AML-193 (cell line): ENCODE results near the gene ITPRID2.
A peak's percentile ranks its signal among the peaks of the same experiment; 100 is the strongest.
"Not testable (repeated sequence)": the region's sequence is repeated elsewhere in the genome, so short reads cannot be mapped to it uniquely, and the experiment has no call there.

ENCODE experiments used
- DNase-seq, 2 experiments: peaks; one replicate each; lab custom pipeline; 2025; lab: John Stamatoyannopoulos, UW

Gene ITPRID2

DNA sequence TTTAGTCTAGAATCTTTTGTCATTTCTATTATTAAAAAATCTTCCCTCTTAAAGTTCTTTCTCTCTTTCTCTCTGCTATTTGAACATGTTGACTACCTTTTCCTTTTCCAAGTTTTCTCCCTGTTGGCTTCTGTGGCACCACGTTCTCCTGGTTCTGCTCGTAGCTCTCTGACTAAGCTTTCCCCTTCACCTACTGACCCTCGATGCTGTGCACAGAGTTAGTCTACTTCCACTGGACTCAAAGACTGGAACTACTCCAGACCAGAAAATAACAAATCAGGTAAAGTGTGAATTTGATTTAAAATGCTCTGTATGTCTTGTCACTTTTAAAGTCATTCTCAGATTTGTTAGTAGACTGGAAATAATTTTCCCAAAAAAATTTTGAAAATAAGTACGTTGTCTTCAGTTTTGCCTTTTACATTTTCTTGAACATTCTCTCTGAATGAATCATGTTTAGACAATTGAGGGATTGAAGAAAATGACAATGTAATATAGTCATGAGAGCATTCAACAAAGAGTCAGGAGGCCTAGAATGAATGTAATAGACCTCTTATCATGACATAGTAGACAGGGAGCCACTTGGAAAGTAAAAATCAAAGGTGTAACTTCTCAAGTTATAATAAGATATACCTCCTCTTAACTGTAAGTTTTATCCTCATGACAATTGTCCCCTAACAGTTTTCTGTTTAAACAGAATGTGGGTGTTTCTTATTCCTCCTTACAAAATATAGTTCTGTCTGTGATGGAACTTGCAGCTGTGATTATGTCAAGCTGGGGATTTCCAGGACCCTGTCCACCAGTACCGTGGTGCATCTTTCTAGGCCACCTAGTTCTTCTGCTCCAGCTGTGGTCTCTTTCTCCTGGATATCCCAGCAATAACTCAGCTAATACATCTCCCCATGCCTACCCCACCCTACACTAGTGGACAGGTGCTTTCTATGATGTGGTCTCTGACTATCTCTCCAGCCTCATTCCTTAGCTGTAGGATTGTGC is 25.5 kb downstream of the ITPRID2 start:
- no peak for DNase-seq

DNA sequence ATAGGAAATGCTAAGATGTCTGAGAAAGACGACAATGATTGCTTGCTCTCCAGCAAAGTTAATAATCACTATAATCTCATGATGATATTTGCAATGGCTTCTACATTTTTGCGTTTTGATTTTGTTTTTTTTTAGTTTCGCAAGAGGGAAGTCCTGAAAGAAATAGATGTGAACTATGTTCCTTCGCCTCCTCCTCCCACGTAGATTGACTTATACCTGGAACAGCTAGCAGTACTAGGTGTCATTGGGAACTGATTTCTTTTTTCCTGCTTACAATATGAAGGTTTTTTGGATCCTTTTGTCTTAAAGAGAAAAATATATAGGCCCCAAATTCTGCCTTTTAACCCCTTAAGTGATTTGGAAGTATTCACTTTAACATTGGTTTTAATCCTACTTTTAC is 26.7 kb downstream of the ITPRID2 start:
- no peak for DNase-seq

DNA sequence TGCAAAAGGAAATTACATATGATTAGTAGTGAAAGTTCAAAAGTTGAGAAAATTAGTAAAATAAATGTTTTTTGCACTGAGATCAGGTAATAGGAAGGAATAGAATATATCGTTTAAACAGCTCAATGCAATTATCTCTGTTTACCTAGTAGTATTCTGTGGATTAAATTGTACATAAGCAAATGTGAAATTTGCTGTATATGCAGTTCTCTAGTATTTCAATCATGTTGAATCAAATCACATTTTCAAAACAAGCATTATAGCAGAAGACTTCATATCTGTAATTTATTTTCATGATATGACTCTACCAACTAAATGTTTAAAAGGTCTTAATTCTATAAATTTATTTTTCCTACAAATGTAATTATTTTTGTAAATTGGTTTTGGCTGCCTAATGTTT is 31.6 kb downstream of the ITPRID2 start:
- DNase-seq: no peak

DNA sequence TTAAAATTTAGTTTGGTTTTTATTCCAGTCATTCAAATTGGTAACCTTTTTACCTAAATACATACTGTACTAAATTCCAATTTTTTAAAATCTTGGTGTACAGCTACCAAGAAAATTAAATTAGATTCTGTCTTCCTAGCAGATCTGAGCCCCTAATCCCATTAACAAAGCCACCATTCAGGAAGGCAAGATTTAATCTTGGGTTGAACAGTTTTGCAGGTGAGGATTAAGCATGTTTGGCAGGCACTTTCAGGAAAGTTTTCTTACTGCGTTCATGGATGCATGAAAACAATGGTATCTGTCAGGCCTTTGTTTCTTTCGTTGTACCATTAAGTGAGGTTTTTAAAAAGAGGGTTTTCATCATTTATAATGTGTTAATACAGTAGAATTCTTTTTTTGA is 32.8 kb downstream of the ITPRID2 start:
- no peak for DNase-seq

DNA sequence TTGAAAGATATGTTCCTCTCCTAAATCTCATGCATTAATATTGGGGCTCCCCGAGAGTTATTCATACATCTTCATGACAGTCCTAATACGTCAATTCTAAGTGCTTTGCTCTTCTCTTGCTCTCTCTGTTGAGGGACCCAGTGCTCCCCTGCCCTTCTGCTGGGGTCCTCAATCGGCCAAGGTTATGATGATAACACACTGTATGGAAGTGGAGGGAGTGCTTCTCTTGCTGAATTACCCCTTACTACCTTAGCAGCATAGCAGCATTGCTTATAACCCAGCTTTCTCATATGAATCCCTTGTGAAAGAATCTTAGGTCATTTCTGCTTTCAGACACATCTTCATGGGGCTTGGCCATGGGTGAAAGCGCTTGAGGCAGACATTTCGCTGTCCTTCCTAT is 43.2 kb downstream of the ITPRID2 start:
- no peak for DNase-seq

DNA sequence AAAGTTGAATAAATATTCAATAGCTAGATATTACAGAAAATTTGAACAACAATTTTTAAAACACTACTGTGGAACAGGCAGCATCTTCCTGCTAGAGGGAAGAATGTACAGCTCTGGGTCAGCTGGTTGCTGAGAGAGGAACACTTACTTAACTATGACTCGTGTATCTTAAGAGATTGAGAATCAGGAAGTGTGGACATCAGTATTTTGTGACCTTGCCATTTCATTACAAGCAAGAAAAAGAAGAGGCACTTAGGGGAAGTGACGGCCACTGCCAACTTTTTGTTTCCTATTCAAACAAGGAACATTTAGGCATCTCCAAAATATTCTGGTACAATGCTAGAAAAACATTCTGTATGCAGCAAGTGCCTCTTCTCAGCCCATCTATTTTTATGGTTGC is 45.9 kb downstream of the ITPRID2 start:
- peak; percentile 87 to 92 for DNase-seq

DNA sequence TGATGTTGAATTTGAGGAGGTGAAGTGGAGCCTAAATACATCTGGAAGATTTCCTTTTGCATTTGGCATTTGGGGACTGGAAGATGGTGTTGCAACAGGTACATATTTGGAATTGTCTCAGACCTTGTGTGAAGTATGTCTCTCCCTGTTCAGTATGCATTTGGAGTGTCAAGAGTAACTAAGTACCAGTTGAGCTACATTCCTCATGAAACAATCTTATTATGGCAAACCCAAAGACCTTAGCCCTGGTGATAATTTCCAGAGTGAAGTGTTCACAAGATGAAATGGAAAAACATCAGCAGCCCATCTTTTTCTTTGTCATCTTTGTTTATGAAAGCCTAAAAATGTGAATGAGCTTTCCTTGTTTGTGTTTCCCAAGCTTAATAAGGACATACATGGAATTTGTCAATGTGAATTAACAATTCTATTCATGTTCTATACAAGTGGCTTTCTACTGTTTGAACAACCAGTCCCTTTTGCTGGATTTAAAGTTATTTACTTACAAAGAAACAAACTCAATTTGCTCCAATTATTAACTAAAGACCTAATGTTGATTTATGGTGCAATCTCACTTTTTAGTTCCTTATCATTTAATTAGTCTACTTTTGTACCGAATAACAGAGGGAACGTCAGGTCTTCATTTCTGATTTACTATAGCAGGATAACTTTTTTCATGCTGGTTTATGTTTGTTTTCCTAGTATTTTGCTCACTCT is 52.0 kb downstream of the ITPRID2 start:
- no peak for DNase-seq

DNA sequence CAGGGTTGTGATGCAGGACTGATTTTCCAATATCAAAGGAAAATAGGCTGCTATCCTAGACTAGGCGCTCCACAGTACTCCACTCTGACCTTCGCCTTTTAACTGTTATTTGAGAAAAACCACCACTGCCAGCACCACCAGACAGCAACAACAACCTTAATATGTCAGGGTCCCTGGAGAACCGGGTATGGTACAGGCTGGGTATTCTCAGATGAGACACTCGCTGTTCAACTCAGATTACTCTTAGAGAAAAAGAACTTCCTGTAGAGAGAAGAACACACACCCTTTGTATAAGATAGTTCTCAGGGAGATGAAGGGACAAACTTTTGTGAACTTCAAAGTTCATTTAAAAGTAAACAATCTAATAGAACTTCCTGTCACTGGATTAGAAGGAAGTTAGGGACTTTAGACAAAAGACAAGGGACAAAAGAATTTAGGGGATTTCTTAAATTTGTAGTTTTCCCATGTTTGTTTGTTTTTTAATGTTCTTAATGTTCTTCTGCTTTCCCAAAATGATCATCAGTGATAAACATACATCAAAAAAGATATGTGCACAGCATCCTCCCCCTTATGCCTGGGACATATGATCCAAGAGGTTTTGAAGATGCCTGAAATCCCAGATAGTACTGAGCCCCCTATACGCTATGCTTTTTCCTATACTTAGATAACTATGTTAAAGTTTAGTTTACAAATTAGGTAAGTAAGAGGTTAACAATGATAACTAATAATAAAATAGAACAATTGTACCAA is 52.8 kb downstream of the ITPRID2 start:
- DNase-seq: no peak

DNA sequence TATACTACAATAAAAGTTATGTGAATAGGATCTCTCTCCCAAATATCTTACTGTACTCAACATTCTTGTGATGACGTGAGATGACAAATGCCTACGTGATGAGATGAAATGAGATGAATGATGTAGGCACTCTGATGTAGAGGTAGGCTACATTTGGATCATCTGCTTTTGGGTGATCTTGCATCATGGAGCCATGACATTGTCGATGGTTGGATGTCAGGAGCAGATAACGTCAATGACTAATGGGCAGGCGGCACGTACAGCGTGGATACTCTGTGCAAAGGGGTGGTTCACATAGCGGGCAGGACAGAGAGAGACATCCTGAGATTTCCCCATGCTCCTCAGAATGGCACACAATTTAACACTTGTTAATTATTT is 53.4 kb downstream of the ITPRID2 start:
- DNase-seq: no peak

DNA sequence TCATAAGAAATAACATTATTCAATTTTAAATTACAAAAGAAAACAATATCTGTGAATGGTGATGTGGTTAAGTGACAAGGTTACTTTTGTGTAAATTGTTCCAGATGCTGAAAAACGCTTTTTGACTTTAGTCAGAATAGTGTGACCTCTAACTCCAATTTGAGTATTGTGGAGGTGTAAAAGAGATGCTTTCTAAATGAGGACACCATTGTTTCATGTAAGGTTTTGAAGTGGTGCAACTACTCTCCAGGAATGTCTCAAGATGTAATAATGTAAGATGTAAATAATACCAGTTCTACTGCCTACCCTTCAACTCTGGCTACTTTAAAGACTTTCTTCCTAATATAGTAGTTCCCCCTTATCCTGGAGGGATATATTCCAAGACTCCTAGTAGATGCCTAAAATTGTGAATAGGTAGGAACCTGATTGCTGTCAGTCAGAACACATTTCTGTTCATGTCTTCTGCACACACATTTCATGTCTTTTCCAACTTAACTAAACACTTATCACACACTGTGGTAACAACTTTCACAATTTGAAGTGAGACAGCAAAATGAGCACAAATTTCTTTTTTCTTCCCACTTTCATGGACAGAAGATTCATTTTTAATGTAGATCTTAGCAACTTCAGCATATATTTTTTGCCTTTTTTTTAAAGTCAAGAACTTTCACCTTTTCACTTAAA is 55.1 kb downstream of the ITPRID2 start:
- no peak for DNase-seq

DNA sequence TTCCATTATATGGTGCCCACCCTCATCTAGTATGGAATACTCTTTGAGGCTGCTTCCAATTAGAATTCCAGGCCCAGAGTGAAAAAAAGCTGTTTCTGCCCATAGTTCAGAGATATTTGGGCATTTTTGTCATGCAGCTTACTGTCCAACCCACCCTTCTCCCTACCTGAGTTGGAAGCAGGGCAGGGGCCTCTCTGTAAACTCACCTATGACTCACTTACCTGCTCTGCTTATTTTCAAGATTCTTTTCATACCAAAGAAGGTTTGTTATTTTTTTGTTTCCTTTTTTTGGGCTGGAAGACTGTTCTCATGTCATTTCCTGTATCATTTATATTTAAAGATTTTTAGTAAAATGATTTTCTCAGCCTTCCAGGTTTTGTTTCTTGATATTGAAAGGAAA is 55.7 kb downstream of the ITPRID2 start:
- no peak for DNase-seq

DNA sequence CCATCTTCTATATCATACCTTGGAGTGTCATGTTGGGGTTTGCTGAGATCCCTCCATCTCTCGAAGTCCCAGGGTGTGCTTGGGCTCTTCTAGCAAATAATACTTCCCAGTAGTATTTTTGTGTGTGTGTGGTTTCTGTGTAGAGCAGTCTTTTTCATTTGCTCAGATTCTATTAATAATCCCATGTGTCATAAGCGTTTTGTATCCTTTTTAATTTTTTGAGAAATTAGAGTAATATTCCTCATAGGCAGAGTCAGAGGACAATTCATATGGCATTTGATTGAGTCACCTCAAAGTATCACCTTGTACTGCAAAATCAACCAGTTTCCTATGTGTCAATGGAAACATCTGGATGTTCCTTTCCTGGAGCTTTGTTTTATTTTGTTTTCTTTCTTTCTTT is 56.7 kb downstream of the ITPRID2 start:
- DNase-seq: no peak

DNA sequence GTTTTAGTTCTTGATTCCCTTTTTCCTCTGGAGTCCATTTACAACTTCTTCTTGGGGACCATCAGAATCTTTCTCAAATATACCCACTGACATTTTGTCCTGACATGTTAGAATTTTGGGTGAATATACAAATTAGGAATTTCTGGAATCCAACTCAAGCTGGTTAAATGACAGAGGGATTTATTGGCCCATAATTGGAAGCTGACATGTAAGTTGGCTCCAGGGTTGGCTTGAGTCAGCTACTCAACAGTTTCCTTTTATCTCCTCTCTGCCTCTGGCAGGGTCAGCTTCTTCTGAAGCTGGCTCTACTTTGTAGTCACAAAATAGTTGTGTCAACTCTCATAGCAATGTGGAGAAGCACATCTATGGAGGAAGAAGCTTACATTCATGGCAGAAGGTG is 57.5 kb downstream of the ITPRID2 start:
- no peak for DNase-seq

DNA sequence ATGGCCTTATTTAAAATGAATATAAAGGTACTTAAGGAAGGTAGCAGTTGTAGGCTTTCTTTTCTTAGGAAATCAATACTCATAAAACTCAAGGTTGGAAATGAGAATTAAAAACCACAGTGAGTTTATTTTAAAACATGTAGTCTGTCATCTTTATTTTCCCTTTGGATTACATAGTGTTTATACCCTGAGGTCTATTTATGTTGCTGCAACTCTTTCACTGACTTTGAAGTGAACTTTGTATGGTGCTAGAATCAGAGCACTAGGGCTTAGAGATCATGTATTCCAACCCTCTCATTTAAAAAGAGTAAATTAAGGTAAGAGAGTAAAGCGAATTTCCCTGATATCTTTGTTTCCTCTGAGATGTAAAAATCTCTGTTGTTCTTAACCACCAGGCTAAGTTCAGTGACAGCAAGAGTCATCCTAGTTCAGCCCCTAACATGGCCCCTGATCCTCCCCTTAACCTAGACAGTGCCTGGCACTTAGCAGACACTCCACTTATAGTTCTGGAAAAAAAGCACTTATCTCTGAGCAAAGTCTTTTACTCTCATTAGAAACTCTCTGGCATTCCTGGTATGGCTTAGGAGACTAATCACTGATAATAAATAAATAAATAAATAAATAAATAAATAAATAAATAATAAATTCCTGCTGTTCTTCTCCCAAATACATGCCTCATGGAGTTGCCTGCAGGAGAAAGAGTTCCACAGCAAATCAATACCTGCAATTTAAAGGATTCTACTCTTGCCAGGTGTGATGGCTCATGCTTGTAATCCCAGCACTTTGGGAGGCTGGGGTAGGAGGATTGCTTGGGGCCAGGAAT is 61.1 kb downstream of the ITPRID2 start:
- no peak for DNase-seq

DNA sequence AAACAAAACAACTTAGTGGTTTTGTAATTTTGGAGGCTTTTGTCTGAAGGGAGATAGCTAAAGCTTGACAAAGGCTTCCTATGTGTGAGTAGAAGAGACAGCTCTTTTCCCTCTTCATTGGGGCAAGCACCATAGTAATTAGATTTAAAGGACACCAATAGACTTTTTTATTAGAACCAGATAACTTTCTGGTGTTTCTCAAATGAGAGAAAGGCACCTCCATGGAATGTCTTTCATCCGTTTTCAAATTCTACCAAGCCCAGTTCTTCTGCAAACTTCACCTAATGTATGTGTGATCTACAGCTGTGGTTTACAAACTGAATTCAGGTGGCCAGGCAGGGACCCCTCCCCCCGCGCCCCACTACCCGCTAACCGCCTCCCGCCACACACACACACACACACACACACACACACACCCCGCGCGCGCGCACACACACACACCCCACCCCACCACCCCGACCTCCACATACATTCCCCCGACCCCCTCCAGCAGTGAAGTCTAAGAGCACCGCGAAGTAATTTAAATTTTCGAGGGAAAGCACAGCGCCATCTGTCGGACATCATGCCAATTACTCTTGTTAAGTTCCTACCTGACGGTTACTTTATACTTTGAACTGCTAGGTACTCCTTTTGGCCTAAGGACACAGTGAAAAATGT is 62.5 kb downstream of the ITPRID2 start:
- peak; percentile 57 to 62 for DNase-seq

DNA sequence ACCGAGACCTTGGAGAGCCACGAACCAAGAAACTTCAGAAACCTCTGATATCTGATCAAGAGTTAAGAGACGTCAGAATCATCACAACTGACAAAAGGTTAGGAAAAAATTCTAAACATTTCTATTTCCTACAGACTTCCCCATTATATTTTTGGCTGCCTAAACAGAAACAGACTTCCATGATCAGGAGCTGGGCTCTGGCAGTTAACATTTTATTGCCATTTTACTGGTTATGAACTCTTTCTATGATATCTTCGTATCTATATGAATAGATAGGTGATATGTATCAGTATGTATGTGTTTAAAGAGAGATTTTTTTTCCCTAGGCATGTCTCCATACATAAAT is 63.0 kb downstream of the ITPRID2 start:
- DNase-seq: no peak

DNA sequence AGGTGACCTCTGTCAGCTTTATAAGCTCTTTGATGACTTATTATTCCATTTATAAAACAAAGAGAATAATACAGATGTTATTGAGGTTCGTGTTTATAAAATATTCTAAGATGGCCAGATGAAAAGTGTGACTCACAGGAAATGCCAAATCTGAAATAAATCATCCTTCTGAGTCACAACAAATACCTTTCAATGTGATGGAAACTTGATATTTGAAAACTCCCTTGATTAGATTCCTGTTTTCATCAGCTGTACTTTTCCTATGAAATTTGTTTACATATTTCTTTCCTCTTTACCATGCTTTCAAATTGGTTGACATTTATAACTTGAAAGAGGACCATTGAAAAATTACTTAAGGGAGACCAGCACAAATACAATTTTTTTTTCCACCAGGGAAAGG is 63.5 kb downstream of the ITPRID2 start:
- DNase-seq: no peak

DNA sequence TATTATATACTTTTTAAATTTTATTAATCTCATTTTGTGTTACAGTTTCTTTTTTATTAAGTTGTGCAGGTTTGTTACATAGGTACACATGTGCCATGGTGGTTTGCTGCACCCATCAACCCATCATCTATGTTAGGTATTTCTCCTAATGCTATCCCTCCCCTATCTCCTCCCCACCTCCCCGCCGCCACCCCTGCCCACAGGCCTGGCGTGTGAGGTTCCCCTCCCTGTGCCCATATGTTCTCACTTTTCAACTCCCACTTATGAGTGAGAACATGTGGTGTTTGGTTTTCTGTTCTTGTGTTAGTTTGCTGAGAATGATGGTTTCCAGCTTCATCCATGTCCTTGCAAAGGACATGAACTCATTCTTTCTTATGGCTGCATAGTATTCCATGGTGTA is 64.3 kb downstream of the ITPRID2 start:
- DNase-seq: not testable (repeated sequence)

DNA sequence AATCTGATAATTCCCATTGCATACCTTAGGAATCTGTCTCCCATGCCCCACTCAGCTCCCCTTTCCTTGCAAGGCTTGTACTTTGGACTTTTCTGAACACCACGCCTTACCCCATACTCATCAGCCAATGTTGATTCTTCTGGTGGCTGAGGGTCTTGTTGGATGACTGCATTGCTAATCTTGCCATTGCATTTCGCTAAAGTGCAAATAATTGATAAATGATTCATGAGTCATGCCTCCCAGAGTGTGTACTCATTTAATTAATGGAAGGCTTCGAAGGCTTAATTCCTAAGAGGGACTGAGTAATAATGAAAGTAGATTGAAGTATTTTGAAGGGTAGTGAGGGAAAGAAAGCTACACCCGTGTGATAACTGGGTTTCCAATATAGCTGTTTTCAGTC is 66.1 kb downstream of the ITPRID2 start:
- DNase-seq: no peak

DNA sequence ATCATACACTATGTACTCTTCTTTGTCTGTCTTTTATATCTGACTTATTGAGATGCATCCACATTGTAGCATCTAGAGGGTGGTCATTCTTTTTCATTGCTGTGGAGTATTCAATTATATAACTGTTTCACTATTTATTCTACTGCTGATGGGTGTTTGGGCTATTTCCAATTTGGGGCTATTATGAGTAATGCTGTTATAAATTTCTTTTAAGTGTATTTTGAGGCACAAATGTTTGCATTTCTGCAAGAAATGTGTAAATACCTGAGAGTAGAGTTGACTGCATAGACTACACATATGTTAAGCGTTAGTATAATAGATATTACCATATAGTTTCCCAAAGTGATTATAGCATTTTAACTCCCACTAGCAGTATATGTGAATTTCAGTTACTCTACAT is 67.2 kb downstream of the ITPRID2 start:
- DNase-seq: no peak

DNA sequence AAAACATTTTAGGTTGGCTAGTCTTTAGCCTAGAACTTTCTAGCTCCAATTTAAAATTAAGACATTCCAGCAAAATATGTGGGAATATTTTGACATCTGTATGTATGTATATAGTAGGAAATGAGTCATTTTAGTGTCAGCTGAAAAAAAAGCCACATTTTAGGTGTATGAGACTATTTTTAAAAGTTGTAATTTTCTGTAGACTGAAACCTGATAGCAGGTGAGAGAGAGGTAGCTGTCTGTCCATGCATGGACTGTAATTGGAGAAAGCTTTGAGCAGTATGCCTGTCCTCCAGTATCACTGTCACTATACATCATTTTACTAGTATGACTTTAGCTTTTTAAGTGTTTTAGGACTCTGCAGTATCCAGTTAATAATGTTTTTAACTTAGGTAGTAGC is 68.0 kb downstream of the ITPRID2 start:
- DNase-seq: no peak
